GM23338 (cell line): ENCODE results near the gene OVCA2. TPM values are rescaled to one million over a fixed set of nuclear protein-coding genes. Genes with fewer than 3 reads are reported as not detected.

Experiments
- ATAC-seq: fragments of 200-7000 bp; cut with Tn5 transposase; 3 replicates; pipeline ENCODE4 v1.9.1; 2020
- DNase-seq: peaks from one replicate; pipeline ENCODE4 v3.0.0-alpha.2; 2015; ENCODE audit warnings: low spot score
- H2AFZ ChIP-seq: fragments of 200-600 bp; sonication (generic); 2 replicates; pipeline ENCODE4 v1.8.0; 2016; ENCODE audit warnings: antibody characterized with exemption, mild to moderate bottlenecking, moderate library complexity
- H3F3A ChIP-seq: fragments of 200-600 bp; sonication (generic); replicated peaks from 2 replicates; pipeline ENCODE4 v1.8.0; 2017; ENCODE audit warnings: antibody characterized with exemption, mixed run types, low read depth
- H3K27ac ChIP-seq: fragments of 200-600 bp; sonication (generic); 2 replicates; pipeline ENCODE4 v1.6.1; 2016; ENCODE audit warnings: low read depth
- H3K27me3 ChIP-seq: fragments of 200-600 bp; sonication (generic); 2 replicates; pipeline ENCODE4 v1.8.0; 2016; ENCODE audit warnings: mild to moderate bottlenecking, mixed run types, moderate library complexity; ENCODE audit not compliant: insufficient read depth
- H3K36me3 ChIP-seq: fragments of 200-600 bp; sonication (generic); 2 replicates; pipeline ENCODE4 v1.8.0; 2016; ENCODE audit warnings: mild to moderate bottlenecking; ENCODE audit not compliant: insufficient read depth
- H3K4me1 ChIP-seq: fragments of 200-600 bp; sonication (generic); 2 replicates; pipeline ENCODE4 v1.8.0; 2016; ENCODE audit warnings: mild to moderate bottlenecking, moderate library complexity; ENCODE audit not compliant: insufficient read depth
- H3K4me2 ChIP-seq: fragments of 200-600 bp; sonication (generic); 2 replicates; pipeline ENCODE4 v1.7.1; 2017; ENCODE audit warnings: mixed run types
- H3K4me3 ChIP-seq: fragments of 200-600 bp; sonication (generic); 2 replicates; pipeline ENCODE4 v1.6.1; 2016; ENCODE audit warnings: mixed run types
- H3K79me2 ChIP-seq: fragments of 200-600 bp; sonication (generic); replicated peaks from 2 replicates; pipeline ENCODE4 v1.8.0; 2017; ENCODE audit warnings: mild to moderate bottlenecking; ENCODE audit not compliant: insufficient read depth
- H3K9me2 ChIP-seq: fragments of 200-600 bp; sonication (generic); 2 replicates; pipeline ENCODE4 v1.8.0; 2017; ENCODE audit not compliant: insufficient read depth
- H4K20me1 ChIP-seq: fragments of 200-600 bp; sonication (generic); replicated peaks from 2 replicates; pipeline ENCODE4 v1.8.0; 2017; ENCODE audit warnings: mild to moderate bottlenecking; ENCODE audit not compliant: insufficient read depth
- H3K27ac Mint-ChIP-seq: 2 replicates; pipeline ENCODE4 v1.8.0; 2020; ENCODE audit warnings: inconsistent platforms, mild to moderate bottlenecking, moderate library complexity, mixed read lengths
- H3K27me3 Mint-ChIP-seq: 3 replicates; pipeline ENCODE4 v1.8.0; 2022; ENCODE audit warnings: low read depth, mild to moderate bottlenecking, moderate library complexity, mixed read lengths, inconsistent platforms; ENCODE audit not compliant: insufficient read depth, poor library complexity
- H3K36me3 Mint-ChIP-seq: 3 replicates; pipeline ENCODE4 v1.8.0; 2021; ENCODE audit warnings: low read depth, mild to moderate bottlenecking, inconsistent platforms, moderate library complexity, mixed read lengths
- H3K4me1 Mint-ChIP-seq: 3 replicates; pipeline ENCODE4 v1.8.0; 2020; ENCODE audit warnings: mild to moderate bottlenecking, inconsistent platforms, mixed read lengths
- H3K4me3 Mint-ChIP-seq: 3 replicates; pipeline ENCODE4 v1.8.0; 2021; ENCODE audit warnings: moderate library complexity, mild to moderate bottlenecking, inconsistent platforms, mixed read lengths
- H3K9me3 Mint-ChIP-seq: 3 replicates; pipeline ENCODE4 v1.8.0; 2020; ENCODE audit warnings: moderate library complexity, mild to moderate bottlenecking, inconsistent platforms, mixed read lengths
- EZH2phosphoT487 ChIP-seq: fragments of 200-600 bp; sonication (generic); IDR thresholded peaks from one replicate; pipeline ENCODE4 v1.8.1; 2018; ENCODE audit warnings: antibody characterized with exemption; ENCODE audit not compliant: unreplicated experiment
- microRNA counts: library from miRNA; unstranded; fragments of <30 nt; microRNA quantifications from one replicate; lab custom pipeline; 2017
- microRNA-seq: library from miRNA; unstranded; fragments of <30 nt; microRNA quantifications from one replicate; pipeline ENCODE4, GENCODE V29; 2017
- polyA plus RNA-seq: library from polyadenylated mRNA; unstranded; fragments of >200 nt; fragmentation: Nextera tagmentation; extraction: Ambion mirVana; gene quantifications from 2 replicates; pipeline ENCODE4 v1.2.1, GENCODE V29; 2016
- small RNA-seq: library from RNA; depleted of rRNA; stranded (forward); fragments of <200 nt; gene quantifications from one replicate; pipeline ENCODE3, GENCODE V24; 2014; ENCODE audit warnings: low replicate concordance
- total RNA-seq: library from RNA; depleted of rRNA; stranded (reverse); fragments of >200 nt; shearing (Covaris generic); gene quantifications from 2 replicates; pipeline ENCODE4 v1.2.3, GENCODE V29; 2014; rRNA removed
- TF ChIP-seq, protein P1 (sequence below), 2 experiments: fragments of 200-600 bp in 1 of 2; sonication (generic) in 1 of 2; conservative IDR thresholded peaks; 2 replicates each; pipeline versions ENCODE4 v1.5.1 to v1.6.1; 2016 to 2017; ENCODE audit warnings: antibody characterized with exemption in 2 of 2, low read depth in 2 of 2, mild to moderate bottlenecking in 2 of 2, moderate library complexity in 1 of 2
- TF ChIP-seq, protein P2 (sequence below): IDR thresholded peaks from 2 replicates; pipeline ENCODE4 v1.6.1; 2016; ENCODE audit warnings: antibody characterized with exemption

Gene OVCA2
- total and polyA plus RNA-seq, 2 experiments from 2014 or later = 15.9 to 21.3 TPM

GRCh38 chr17:2092253-2092652, 50.4 kb downstream of the OVCA2 start:
- H3K27me3 ChIP-seq = no peaks in the 10 kb centered on the region
- H3F3A ChIP-seq = 0 out of 2 replicates have a peak, but pooled peaks cover 2% of the 10 kb centered on the region
- H4K20me1 ChIP-seq = no peaks in the 10 kb centered on the region
- H3K27ac Mint-ChIP-seq = peak overlapping the region; percentile 89
- H3K4me3 Mint-ChIP-seq = no peak overlapping the region
- H2AFZ ChIP-seq = no peak overlapping the region
- no peaks in the 10 kb centered on the region; the same call in 2 of the 3 replicates for H3K36me3 Mint-ChIP-seq
- H3K27me3 Mint-ChIP-seq = peaks cover 7% of the 10 kb centered on the region
- no peak for TF ChIP-seq EZH2phosphoT487
- TF ChIP-seq, protein P1, sequence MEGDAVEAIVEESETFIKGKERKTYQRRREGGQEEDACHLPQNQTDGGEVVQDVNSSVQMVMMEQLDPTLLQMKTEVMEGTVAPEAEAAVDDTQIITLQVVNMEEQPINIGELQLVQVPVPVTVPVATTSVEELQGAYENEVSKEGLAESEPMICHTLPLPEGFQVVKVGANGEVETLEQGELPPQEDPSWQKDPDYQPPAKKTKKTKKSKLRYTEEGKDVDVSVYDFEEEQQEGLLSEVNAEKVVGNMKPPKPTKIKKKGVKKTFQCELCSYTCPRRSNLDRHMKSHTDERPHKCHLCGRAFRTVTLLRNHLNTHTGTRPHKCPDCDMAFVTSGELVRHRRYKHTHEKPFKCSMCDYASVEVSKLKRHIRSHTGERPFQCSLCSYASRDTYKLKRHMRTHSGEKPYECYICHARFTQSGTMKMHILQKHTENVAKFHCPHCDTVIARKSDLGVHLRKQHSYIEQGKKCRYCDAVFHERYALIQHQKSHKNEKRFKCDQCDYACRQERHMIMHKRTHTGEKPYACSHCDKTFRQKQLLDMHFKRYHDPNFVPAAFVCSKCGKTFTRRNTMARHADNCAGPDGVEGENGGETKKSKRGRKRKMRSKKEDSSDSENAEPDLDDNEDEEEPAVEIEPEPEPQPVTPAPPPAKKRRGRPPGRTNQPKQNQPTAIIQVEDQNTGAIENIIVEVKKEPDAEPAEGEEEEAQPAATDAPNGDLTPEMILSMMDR (conservative IDR thresholded peaks at IDR 0.05; ENCODE audit: low read depth in 2 of 2) = peak in 1 of 2 experiments; percentile 39; a peak in 3 of 4 replicates
- TF ChIP-seq, protein P2, sequence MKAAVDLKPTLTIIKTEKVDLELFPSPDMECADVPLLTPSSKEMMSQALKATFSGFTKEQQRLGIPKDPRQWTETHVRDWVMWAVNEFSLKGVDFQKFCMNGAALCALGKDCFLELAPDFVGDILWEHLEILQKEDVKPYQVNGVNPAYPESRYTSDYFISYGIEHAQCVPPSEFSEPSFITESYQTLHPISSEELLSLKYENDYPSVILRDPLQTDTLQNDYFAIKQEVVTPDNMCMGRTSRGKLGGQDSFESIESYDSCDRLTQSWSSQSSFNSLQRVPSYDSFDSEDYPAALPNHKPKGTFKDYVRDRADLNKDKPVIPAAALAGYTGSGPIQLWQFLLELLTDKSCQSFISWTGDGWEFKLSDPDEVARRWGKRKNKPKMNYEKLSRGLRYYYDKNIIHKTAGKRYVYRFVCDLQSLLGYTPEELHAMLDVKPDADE = no peak
- H3K79me2 ChIP-seq = no peaks in the 10 kb centered on the region
- no peaks in the 10 kb centered on the region for H3K9me3 Mint-ChIP-seq
- ATAC-seq = peak; percentile 34
- H3K4me2 ChIP-seq = no peak overlapping the region
- no peaks in the 10 kb centered on the region for H3K36me3 ChIP-seq
- peak; percentile 57 for DNase-seq
- peaks cover 24% of the 10 kb centered on the region for H3K4me1 ChIP-seq
- H3K9me2 ChIP-seq = no peaks in the 10 kb centered on the region
- H3K4me1 Mint-ChIP-seq = peaks cover 51% of the 10 kb centered on the region
- 0 out of 2 replicates have a peak overlapping the region, but pooled peaks have one; percentile 32 for H3K27ac ChIP-seq
- no peak overlapping the region for H3K4me3 ChIP-seq

MicroRNAs within 50 kb of the gene (microRNA counts, 767-probe panel; counts per million panel counts)
- not detected for microRNA hsa-miR-132-3p (lab: Ali Mortazavi, UCI)
- not detected for microRNA hsa-miR-212-3p (lab: Ali Mortazavi, UCI)

Small RNA genes within 50 kb of the gene (microRNA-seq; reads per million reads assigned to microRNA genes)
- gene MIR132 (7.8 reads per million, percentile 28 among the genes with 10 or more reads in this experiment), gene MIR212 (1.1 reads per million)

Small RNA genes within 50 kb of the gene (small RNA-seq; reads per million reads assigned to genes)
- not detected for gene AC090617.9
- 0.10 reads per million for gene MIR132
- gene MIR212 = 0.30 reads per million, percentile 12 among the genes with 10 or more reads in this experiment
- gene OVCA2 = not detected

Other genes with a start within 250 kb of the OVCA2 start
- gene SMYD4, start 212.1 kb upstream of the OVCA2 start, total RNA-seq = 18.4 and 21.9 TPM in 2 replicates
- 14.8 and 17.0 TPM in 2 replicates for gene SMYD4, start 212.1 kb upstream of the OVCA2 start, polyA plus RNA-seq
- gene RPA1, start 212.0 kb upstream of the OVCA2 start, total RNA-seq = 42.5 and 52.1 TPM in 2 replicates
- gene RPA1, start 212.0 kb upstream of the OVCA2 start, polyA plus RNA-seq = 26.7 and 33.7 TPM in 2 replicates
- gene RTN4RL1, start 16.7 kb upstream of the OVCA2 start, total RNA-seq = 0.17 TPM in 1 of 2 replicates, not detected in the other
- gene RTN4RL1, start 16.7 kb upstream of the OVCA2 start, polyA plus RNA-seq = not detected in 2 replicates
- gene DPH1, start 11.9 kb upstream of the OVCA2 start, total RNA-seq = 22.3 and 28.2 TPM in 2 replicates
- 9.0 and 11.8 TPM in 2 replicates for gene DPH1, start 11.9 kb upstream of the OVCA2 start, polyA plus RNA-seq
- gene HIC1, start 13.1 kb downstream of the OVCA2 start, total RNA-seq = 0.17 TPM in 1 of 2 replicates, not detected in the other
- 0.23 and 0.26 TPM in 2 replicates for gene HIC1, start 13.1 kb downstream of the OVCA2 start, polyA plus RNA-seq